AG20443 (cell line): ENCODE measurements around the gene IPO8.
"Not testable (repeated sequence)": the region's sequence is repeated elsewhere in the genome, so short reads cannot be mapped to it uniquely, and the experiment has no call there.

Experiments
- DNase-seq: peaks from one replicate; pipeline ENCODE4 v3.0.0; 2012; ENCODE audit warnings: low spot score, mixed read lengths

Gene IPO8

GRCh38 chr12:30603129-30603528 lies 92.5 kb downstream of the IPO8 start:
- DNase-seq: no peak

GRCh38 chr12:30602678-30603077 lies 93.0 kb downstream of the IPO8 start:
- DNase-seq: no peak

- no peak for DNase-seq
Observed at GRCh38 chr12:30599608-30600007, 96.1 kb downstream of the IPO8 start.

GRCh38 chr12:30598889-30599288 lies 96.8 kb downstream of the IPO8 start:
- no peak for DNase-seq

GRCh38 chr12:30595742-30596141 lies 99.9 kb downstream of the IPO8 start:
- no peak for DNase-seq

DNA sequence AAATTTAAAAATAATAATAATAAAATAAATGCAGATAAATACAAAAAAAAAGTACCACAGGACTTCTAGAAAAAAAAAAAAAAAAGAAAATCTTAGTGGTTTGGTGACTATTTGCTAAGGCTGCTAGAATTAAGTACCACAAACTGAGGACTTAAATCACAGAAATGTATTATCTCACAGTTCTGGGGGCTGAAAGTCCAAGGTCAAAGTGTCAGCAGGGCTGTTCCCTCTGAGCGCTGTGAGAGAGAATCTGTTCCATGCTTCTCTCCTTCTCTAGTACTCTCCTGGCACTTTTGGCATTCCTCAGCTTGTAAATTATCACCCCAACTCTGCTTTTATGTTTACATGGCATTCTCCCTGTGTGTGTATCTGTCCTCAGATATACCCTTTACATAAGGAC lies 101.2 kb downstream of the IPO8 start:
- no peak for DNase-seq

GRCh38 chr12:30588572-30588971 lies 107.1 kb downstream of the IPO8 start:
- DNase-seq: not testable (repeated sequence)

DNA sequence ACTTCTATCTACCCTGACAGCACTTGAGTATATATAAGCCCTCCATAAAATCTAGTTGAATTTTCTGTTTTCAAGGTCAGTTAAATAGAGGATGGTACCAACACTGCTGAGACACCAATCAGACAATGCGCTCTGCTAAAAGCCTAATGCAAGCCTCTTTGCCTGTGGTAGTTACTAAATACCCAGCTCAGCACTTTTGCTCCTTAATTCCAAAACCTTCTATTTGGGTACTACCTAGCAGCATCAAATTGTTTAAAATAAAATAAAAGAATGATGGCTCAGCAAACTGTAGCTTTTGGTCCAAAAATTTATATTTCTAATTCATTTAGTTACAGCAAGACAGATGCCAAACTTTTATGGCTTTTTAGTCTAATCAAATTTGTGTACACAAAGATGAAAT lies 107.9 kb downstream of the IPO8 start:
- no peak for DNase-seq

GRCh38 chr12:30585877-30586276 lies 109.8 kb downstream of the IPO8 start:
- DNase-seq: no peak

- no peak for DNase-seq
Observed at GRCh38 chr12:30582943-30583342, 112.7 kb downstream of the IPO8 start.

DNA sequence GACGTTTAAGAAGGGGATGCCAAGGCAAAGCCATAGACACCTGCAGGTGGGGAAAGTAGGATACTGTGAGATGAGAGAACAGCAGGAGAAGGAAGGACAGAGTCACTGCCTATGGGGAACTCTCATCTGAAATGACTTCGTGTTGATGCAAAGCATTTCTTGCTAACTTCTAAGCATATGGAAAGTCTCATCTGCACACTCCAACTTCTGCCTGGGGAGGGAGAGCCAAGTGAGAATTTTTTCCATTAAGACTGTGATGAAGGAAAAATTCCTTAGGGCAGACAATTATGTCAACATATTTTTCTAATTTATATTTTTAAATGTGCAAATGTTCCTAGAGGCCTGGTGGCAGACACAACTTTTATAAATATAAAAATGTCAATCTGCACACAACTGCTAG lies 115.3 kb downstream of the IPO8 start:
- DNase-seq: no peak
